Endothelial cell (in vitro differentiated cells): ENCODE data around the gene FOXS1. TPM values are rescaled to one million over a fixed set of nuclear protein-coding genes. Genes with fewer than 3 reads are reported as not detected.
"Not testable (repeated sequence)": the region's sequence is repeated elsewhere in the genome, so short reads cannot be mapped to it uniquely, and the experiment has no call there.

Experiments used
- DNase-seq: peaks from one replicate; pipeline ENCODE4 v3.0.0; 2021; ENCODE audit warnings: low spot score
- H3K27ac Mint-ChIP-seq: one replicate; pipeline ENCODE4 v1.8.0; 2021; ENCODE audit warnings: mixed read lengths, inconsistent platforms; ENCODE audit not compliant: unreplicated experiment
- H3K27me3 Mint-ChIP-seq: one replicate; pipeline ENCODE4 v1.8.0; 2021; ENCODE audit warnings: mild to moderate bottlenecking, moderate library complexity, mixed read lengths, inconsistent platforms; ENCODE audit not compliant: unreplicated experiment
- H3K36me3 Mint-ChIP-seq: one replicate; pipeline ENCODE4 v1.8.0; 2021; ENCODE audit warnings: mild to moderate bottlenecking, low read depth, mixed read lengths, inconsistent platforms; ENCODE audit not compliant: unreplicated experiment
- H3K4me1 Mint-ChIP-seq: one replicate; pipeline ENCODE4 v1.8.0; 2021; ENCODE audit warnings: mild to moderate bottlenecking, mixed read lengths, inconsistent platforms; ENCODE audit not compliant: unreplicated experiment
- H3K4me3 Mint-ChIP-seq: one replicate; pipeline ENCODE4 v1.8.0; 2021; ENCODE audit warnings: mild to moderate bottlenecking, mixed read lengths, inconsistent platforms; ENCODE audit not compliant: unreplicated experiment
- H3K9me3 Mint-ChIP-seq: one replicate; pipeline ENCODE4 v1.8.0; 2021; ENCODE audit warnings: mixed read lengths, inconsistent platforms; ENCODE audit not compliant: unreplicated experiment
- CTCF ChIP-seq: fragments of 200-600 bp; sonication (generic); IDR thresholded peaks from one replicate; pipeline ENCODE4 v1.5.0; 2021; ENCODE audit warnings: antibody characterized with exemption; ENCODE audit not compliant: unreplicated experiment
- total RNA-seq: library from RNA; stranded (reverse); fragmentation: NEBNext Ultra II Directional; extraction: Animal tissue kit (Norgen Biotek cat#: 25700); gene quantifications from one replicate; pipeline ENCODE4 v1.2.1, GENCODE V29; 2021; ENCODE audit not compliant: unreplicated experiment

Gene FOXS1
- total RNA-seq, 1 donor from 2014 or later = 9.6 TPM

GRCh38 chr20:31818376-31818908 lies 27.0 kb downstream of the FOXS1 start:
- no peak overlapping the region for H3K4me3 Mint-ChIP-seq
- no peak for TF ChIP-seq CTCF
- H3K4me1 Mint-ChIP-seq = peaks cover 8% of the 10 kb centered on the region
- no peak overlapping the region for H3K27ac Mint-ChIP-seq
- H3K27me3 Mint-ChIP-seq = peaks cover 6% of the 10 kb centered on the region
- H3K9me3 Mint-ChIP-seq = no peaks in the 10 kb centered on the region
- H3K36me3 Mint-ChIP-seq = peaks cover 3% of the 10 kb centered on the region
- no peak for DNase-seq

- Mint-ChIP-seq H3K4me1 (peaks cover 8% of the 10 kb centered on the region), H3K27ac (no peak overlapping the region), H3K4me3 (no peak overlapping the region), H3K36me3 (peaks cover 3% of the 10 kb centered on the region), H3K27me3 (peaks cover 6% of the 10 kb centered on the region), H3K9me3 (no peaks in the 10 kb centered on the region)
- no peak for TF ChIP-seq CTCF
- no peak for DNase-seq
These were observed 27.9 kb downstream of the FOXS1 start for GRCh38 chr20:31817461-31817860.

DNA sequence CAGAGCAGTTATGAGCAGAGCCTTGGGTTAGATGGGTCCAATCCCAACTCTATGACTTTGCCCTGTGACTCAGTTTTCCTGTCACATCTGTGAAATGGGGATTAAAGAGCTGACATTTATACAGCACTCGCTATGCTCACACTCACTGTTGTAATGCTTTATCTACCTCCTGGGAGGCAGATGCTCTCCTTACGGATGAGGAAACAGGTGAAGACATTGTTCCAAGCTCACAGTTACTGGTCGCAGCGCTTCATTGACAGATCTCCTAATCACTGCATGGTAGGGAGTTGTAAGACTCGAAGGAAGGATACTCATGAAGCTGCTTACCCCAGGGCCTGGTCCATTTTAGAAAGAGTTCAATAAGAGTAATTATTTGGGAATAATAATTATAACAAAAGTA lies 29.2 kb downstream of the FOXS1 start:
- peaks cover 10% of the 10 kb centered on the region for H3K4me1 Mint-ChIP-seq
- no peak for DNase-seq
- peaks cover 3% of the 10 kb centered on the region for H3K36me3 Mint-ChIP-seq
- peaks cover 2% of the 10 kb centered on the region for H3K27me3 Mint-ChIP-seq
- TF ChIP-seq CTCF = no peak
- H3K9me3 Mint-ChIP-seq = no peaks in the 10 kb centered on the region
- H3K27ac Mint-ChIP-seq = no peak overlapping the region
- H3K4me3 Mint-ChIP-seq = no peak overlapping the region

- Mint-ChIP-seq H3K9me3 (no peaks in the 10 kb centered on the region), H3K27ac (no peak overlapping the region), H3K27me3 (peaks cover 1% of the 10 kb centered on the region), H3K36me3 (peaks cover 2% of the 10 kb centered on the region), H3K4me1 (peaks cover 10% of the 10 kb centered on the region), H3K4me3 (no peak overlapping the region)
- TF ChIP-seq CTCF = no peak
- DNase-seq = no peak
These were observed 29.8 kb downstream of the FOXS1 start for GRCh38 chr20:31815408-31816188.

GRCh38 chr20:31814142-31814541 lies 31.3 kb downstream of the FOXS1 start:
- not testable (repeated sequence) for DNase-seq, H3K27ac Mint-ChIP-seq, H3K4me3 Mint-ChIP-seq, H3K4me1 Mint-ChIP-seq, H3K9me3 Mint-ChIP-seq, H3K36me3 Mint-ChIP-seq, H3K27me3 Mint-ChIP-seq
